ENCODE results near the gene TLR4.

TLR4 gene

GRCh38 chr9:117744856-117745389 lies 40.7 kb downstream of the TLR4 start:
- no peak for ATAC-seq
- no peak for DNase-seq

GRCh38 chr9:117745598-117745997 lies 41.4 kb downstream of the TLR4 start:
- no peak for ATAC-seq
- no peak for DNase-seq

DNA sequence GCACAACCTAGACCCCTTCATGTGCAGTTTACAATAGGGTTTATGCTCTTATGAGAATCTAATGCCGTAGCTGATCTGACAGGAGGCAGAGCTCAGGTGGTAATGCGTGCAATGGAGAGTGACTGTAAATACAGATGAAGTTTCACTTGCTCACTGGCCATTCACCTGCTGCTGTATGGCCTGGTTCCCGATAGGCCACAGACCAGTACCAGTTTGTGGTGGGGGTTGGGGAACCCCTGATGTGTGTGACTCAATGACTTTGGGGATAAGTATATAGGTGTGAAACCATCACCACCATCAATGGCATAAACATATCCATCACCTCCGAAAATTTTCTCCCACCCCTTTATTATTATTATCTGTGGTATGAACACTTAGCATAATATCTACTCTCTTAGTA lies 42.1 kb downstream of the TLR4 start:
- no peak for ATAC-seq
- DNase-seq: no peak

DNA sequence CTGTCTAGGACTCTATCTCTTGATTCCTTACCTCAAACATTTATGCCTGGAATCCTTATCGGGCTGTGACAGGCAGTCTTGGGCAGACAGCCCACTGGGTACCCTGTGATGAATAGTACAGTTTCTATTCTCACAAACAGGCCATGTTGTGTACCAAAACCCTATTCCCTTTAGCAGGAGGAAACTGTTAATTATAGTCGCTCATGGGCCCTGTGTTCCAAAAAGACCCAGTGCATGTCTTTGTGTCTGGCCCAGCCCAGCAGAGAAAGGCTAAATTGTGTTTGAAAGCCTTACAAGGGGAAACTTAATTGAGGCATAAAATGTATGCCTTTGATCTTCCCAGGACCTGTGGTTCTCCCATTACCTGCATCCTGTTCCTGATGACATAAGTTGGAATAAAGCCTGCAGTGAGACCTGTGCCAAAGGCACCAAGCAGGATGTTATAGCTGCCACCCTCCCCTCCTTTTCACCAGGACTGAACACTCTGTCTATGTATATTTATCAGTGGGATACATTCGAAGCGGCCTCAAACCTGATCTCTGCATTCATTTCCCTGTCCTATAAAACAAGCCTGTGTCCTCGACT lies 43.3 kb downstream of the TLR4 start:
- no peak for DNase-seq

GRCh38 chr9:117750401-117750800 lies 46.2 kb downstream of the TLR4 start:
- DNase-seq: no peak

More for the DNA sequence above, 43.3 kb downstream of the TLR4 start:
- no peak for ATAC-seq

DNA sequence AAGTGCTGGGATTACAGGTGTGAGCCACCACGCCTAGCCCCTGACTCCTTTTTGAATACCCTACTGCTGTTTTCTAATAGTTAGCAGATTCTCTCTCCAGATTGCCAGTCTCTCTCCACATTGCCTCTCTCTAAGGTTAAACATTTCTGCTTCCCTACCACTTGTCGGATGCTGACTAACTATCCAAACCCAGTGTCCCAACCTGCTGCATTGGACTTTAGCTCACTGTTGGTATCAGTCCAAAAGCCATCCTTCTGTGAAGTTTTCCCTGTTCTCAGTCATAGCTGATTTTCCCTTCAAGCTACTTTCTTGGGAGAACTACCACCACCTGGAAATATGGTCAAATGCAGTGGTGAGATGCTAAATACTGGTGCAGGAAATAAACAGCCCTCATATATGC lies 48.7 kb downstream of the TLR4 start:
- no peak for DNase-seq
- no peak for ATAC-seq

More at GRCh38 chr9:117750401-117750800, 46.2 kb downstream of the TLR4 start:
- ATAC-seq: no peak

DNA sequence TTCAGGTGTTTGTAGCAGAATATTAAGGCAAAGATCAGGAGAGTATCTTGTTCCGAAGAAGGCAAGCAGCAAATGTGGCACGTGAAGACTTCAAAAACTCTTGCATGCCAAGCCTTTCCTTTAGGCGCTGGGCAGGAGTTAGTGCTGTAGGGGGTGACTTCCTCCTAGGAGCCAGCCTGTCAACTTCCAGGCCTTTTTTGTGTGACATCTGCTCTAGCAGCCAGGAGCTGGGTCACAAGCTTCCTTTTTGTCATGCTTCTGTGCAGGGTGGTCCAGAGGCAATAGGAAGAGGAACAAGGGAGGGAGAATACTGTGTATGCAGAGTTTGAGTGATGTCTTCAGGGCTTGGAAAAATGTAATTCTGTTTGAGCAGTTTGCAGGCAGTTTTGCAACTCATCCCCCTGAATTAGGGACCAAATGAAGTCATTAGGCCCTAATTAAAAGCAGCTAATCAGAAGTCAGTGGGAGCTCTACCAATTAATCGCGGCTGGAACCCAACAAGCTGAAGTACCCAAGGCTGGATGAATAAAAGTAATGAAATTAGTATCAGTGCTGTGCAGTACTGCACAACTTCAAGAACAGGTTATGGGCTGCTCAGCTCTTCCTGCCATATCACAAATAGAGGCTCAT lies 53.5 kb downstream of the TLR4 start:
- DNase-seq (no peak), ATAC-seq (no peak)

GRCh38 chr9:117763314-117763713 lies 59.1 kb downstream of the TLR4 start:
- ATAC-seq (peak; percentile 40), DNase-seq (no peak)

DNA sequence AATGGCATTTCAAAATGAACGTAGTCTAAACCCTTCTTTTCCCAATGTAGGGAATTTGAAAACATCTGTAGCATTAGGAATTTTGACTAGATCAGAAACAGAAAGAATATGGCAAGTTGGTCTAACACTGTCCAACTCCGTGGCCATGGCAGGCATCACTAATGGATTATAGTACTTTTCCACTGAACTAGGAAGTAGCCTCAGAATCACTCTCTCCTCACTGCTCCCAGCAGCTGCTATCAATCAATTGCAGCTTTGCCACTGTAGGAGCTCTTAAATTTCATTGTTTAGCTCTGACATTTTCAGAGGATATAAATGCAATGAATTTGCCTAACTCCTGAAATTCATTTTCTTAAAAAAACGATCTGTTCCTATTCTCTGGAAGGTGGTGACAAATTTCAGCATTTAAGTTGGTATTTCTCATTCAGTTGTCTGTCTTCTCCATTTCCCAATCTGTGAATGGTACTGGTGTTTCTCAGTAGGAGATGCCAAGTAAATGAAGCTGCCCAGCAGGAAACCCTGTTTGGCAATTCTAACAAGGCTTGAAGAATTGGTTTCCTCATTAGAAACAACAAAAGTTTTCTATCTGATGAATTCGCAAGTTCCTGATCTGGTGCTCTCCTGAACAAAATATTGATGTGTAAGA lies 64.7 kb downstream of the TLR4 start:
- ATAC-seq (no peak), DNase-seq (no peak)

- ATAC-seq (no peak), DNase-seq (no peak)
These were observed 66.9 kb downstream of the TLR4 start for GRCh38 chr9:117771136-117771535.

DNA sequence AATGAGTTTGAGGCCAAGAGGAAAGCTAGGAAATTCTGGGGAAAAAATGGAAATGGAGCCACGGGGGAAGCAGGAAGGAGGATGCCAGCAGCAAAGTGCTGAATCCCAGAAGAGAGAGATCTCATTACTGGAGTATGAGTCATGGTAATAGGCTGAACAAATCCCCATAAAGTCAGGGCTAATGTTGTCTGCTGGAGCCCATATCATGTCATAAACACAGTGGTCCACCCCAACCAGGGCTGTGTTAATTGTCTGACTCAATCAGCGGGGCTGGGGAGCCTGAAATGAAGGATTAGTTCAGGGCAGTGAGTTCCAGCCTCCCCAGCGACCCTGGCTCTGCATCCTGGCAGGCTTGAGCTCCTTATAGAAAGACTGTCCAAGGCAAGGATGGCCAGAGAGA lies 68.8 kb downstream of the TLR4 start:
- ATAC-seq (no peak), DNase-seq (no peak)
